Measurements from ENCODE around the gene HBZ. TPM values are rescaled to one million over a fixed set of nuclear protein-coding genes. Genes with fewer than 3 reads are reported as not detected.
"Not testable (repeated sequence)": the region's sequence is repeated elsewhere in the genome, so short reads cannot be mapped to it uniquely, and the experiment has no call there.

Gene HBZ
- total RNA-seq, 1 donor from 2014 or later = not detected

GRCh38 chr16:179211-180092 is 27.0 kb downstream of the HBZ start:
- DNase-seq (ENCODE audit: low spot score) = no peak

GRCh38 chr16:180101-180675 is 27.7 kb downstream of the HBZ start, which contains the start of gene HBQ1:
Gene HBQ1 (plus strand): TSS chr16:180459. CDS start chr16:180487, 28 bp downstream.
- peak; percentile 12 for DNase-seq (ENCODE audit: low spot score)

GRCh38 chr16:180681-181564 is 28.5 kb downstream of the HBZ start:
- peak; percentile 35 for DNase-seq (ENCODE audit: low spot score)

GRCh38 chr16:181565-182021 is 29.1 kb downstream of the HBZ start:
- DNase-seq (ENCODE audit: low spot score) = no peak

- DNase-seq (ENCODE audit: low spot score) = no peak
Measured at GRCh38 chr16:183005-183404, 30.6 kb downstream of the HBZ start.

GRCh38 chr16:185213-185612 is 32.8 kb downstream of the HBZ start:
- no peak for DNase-seq (ENCODE audit: low spot score)

GRCh38 chr16:185691-186090 is 33.2 kb downstream of the HBZ start:
- DNase-seq (ENCODE audit: low spot score) = no peak

GRCh38 chr16:187330-187729 is 34.9 kb downstream of the HBZ start:
- DNase-seq (ENCODE audit: low spot score) = no peak

- no peak for DNase-seq (ENCODE audit: low spot score)
Measured at GRCh38 chr16:188674-189073, 36.2 kb downstream of the HBZ start.

GRCh38 chr16:189604-190186 is 37.3 kb downstream of the HBZ start:
- no peak for DNase-seq (ENCODE audit: low spot score)

GRCh38 chr16:191831-192230 is 39.4 kb downstream of the HBZ start:
- no peak for DNase-seq (ENCODE audit: low spot score)

GRCh38 chr16:192686-193085 is 40.2 kb downstream of the HBZ start:
- no peak for DNase-seq (ENCODE audit: low spot score)

- no peak for DNase-seq (ENCODE audit: low spot score)
Measured at GRCh38 chr16:193441-193840, 41.0 kb downstream of the HBZ start.

- no peak for DNase-seq (ENCODE audit: low spot score)
Measured at GRCh38 chr16:194516-194915, 42.1 kb downstream of the HBZ start.

GRCh38 chr16:200388-200787 is 47.9 kb downstream of the HBZ start:
- peak; percentile 31 for DNase-seq (ENCODE audit: low spot score)

- no peak for DNase-seq (ENCODE audit: low spot score)
Measured at GRCh38 chr16:203246-203645, 50.8 kb downstream of the HBZ start.

GRCh38 chr16:204046-204445 is 51.6 kb downstream of the HBZ start:
- DNase-seq (ENCODE audit: low spot score) = not testable (repeated sequence)
